Hepatocyte (in vitro differentiated cells): ENCODE results near the gene ASB4. TPM values are rescaled to one million over a fixed set of nuclear protein-coding genes. Genes with fewer than 3 reads are reported as not detected.
A peak's percentile ranks its signal among the peaks of the same experiment; 100 is the strongest.

Experiments
- DNase-seq: peaks from one replicate; pipeline ENCODE4 v3.0.0-alpha.2; 2016; ENCODE audit warnings: low spot score
- H2AFZ ChIP-seq: fragments of 200-600 bp; sonication (generic); 2 replicates; pipeline ENCODE4 v1.6.0; 2016; ENCODE audit warnings: antibody characterized with exemption, mild to moderate bottlenecking
- H3K27ac ChIP-seq: fragments of 200-600 bp; sonication (generic); 2 replicates; pipeline ENCODE4 v1.5.1; 2016; ENCODE audit warnings: mild to moderate bottlenecking
- H3K27me3 ChIP-seq: fragments of 200-600 bp; sonication (generic); 2 replicates; pipeline ENCODE4 v1.6.1; 2016
- H3K36me3 ChIP-seq: fragments of 200-600 bp; sonication (generic); replicated peaks from 2 replicates; pipeline ENCODE4 v1.5.1; 2016; ENCODE audit warnings: low read depth; ENCODE audit not compliant: insufficient read depth
- H3K4me1 ChIP-seq: fragments of 200-600 bp; sonication (generic); 2 replicates; pipeline ENCODE4 v1.5.1; 2016; ENCODE audit warnings: mild to moderate bottlenecking, moderate library complexity; ENCODE audit not compliant: insufficient read depth
- H3K4me2 ChIP-seq: fragments of 200-600 bp; sonication (generic); 2 replicates; pipeline ENCODE4 v1.6.0; 2016
- H3K4me3 ChIP-seq: fragments of 200-600 bp; sonication (generic); 2 replicates; pipeline ENCODE4 v1.5.1; 2016; ENCODE audit warnings: mild to moderate bottlenecking
- H3K79me2 ChIP-seq: fragments of 200-600 bp; sonication (generic); 2 replicates; pipeline ENCODE4 v1.6.0; 2017; ENCODE audit warnings: mild to moderate bottlenecking
- H3K9me2 ChIP-seq: fragments of 200-600 bp; sonication (generic); replicated peaks from 2 replicates; pipeline ENCODE4 v1.6.0; 2017; ENCODE audit warnings: mild to moderate bottlenecking; ENCODE audit not compliant: insufficient read depth
- H3K9me3 ChIP-seq: fragments of 200-600 bp; sonication (generic); 2 replicates; pipeline ENCODE4 v1.5.1; 2016; ENCODE audit warnings: low read depth, mild to moderate bottlenecking
- H4K20me1 ChIP-seq: fragments of 200-600 bp; sonication (generic); 2 replicates; pipeline ENCODE4 v1.6.0; 2016; ENCODE audit warnings: mild to moderate bottlenecking; ENCODE audit not compliant: insufficient read depth, poor library complexity, severe bottlenecking
- CTCF ChIP-seq: fragments of 200-600 bp; sonication (generic); IDR thresholded peaks from 2 replicates; pipeline ENCODE4 v1.5.1; 2016; ENCODE audit warnings: antibody characterized with exemption, mild to moderate bottlenecking; ENCODE audit not compliant: poor library complexity
- EZH2 ChIP-seq: fragments of 200-600 bp; sonication (generic); IDR thresholded peaks from 2 replicates; pipeline ENCODE4 v1.6.1; 2016; ENCODE audit warnings: antibody characterized with exemption, mild to moderate bottlenecking, borderline replicate concordance
- EZH2phosphoT487 ChIP-seq: fragments of 200-600 bp; sonication (generic); IDR thresholded peaks from one replicate; pipeline ENCODE4 v1.6.1; 2018; ENCODE audit warnings: antibody characterized with exemption, mild to moderate bottlenecking, low read depth, moderate library complexity; ENCODE audit not compliant: unreplicated experiment, severe bottlenecking
- WGBS: methylation state at CpG from one replicate; pipeline ENCODE4 v1.1.6; 2016; ENCODE audit warnings: low lambda C conversion rate; ENCODE audit errors: missing lambda C conversion rate; 5-methylcytosine and 5-hydroxymethylcytosine counted together
- polyA plus RNA-seq: library from polyadenylated mRNA; unstranded; fragments of >200 nt; fragmentation: Nextera tagmentation; extraction: Ambion mirVana; gene quantifications from 2 replicates; pipeline ENCODE4 v1.2.1, GENCODE V29; 2016
- total RNA-seq: library from RNA; depleted of rRNA; stranded (reverse); fragments of >200 nt; gene quantifications from 2 replicates; pipeline ENCODE4 v1.2.3, GENCODE V29; 2014

ASB4 gene
- total and polyA plus RNA-seq, 2 experiments from 2014 or later = 0.03 to 0.35 TPM

- DNase-seq = no peak
- Histone ChIP-seq H3K36me3 (no peaks in the 10 kb centered on the region), H3K4me2 (no peak overlapping the region), H3K27me3 (no peaks in the 10 kb centered on the region), H3K4me3 (no peak overlapping the region), H2AFZ (no peak overlapping the region), H3K79me2 (no peaks in the 10 kb centered on the region), H4K20me1 (no peaks in the 10 kb centered on the region), H3K9me3 (no peaks in the 10 kb centered on the region), H3K27ac (no peak overlapping the region), H3K4me1 (no peaks in the 10 kb centered on the region), H3K9me2 (no peaks in the 10 kb centered on the region)
- WGBS = 100% methylated on average over 1 of the region's 1 CpG
- TF ChIP-seq EZH2phosphoT487 (no peak), CTCF (no peak), EZH2 (no peak)
Measured at GRCh38 chr7:95517870-95518269, 32.1 kb downstream of the ASB4 start.

GRCh38 chr7:95520136-95520535 lies 34.4 kb downstream of the ASB4 start:
- Histone ChIP-seq H4K20me1 (no peaks in the 10 kb centered on the region), H3K4me2 (no peak overlapping the region), H3K36me3 (no peaks in the 10 kb centered on the region), H3K4me1 (no peaks in the 10 kb centered on the region), H3K27me3 (no peaks in the 10 kb centered on the region), H2AFZ (no peak overlapping the region), H3K27ac (no peak overlapping the region), H3K9me2 (no peaks in the 10 kb centered on the region), H3K9me3 (no peaks in the 10 kb centered on the region), H3K79me2 (no peaks in the 10 kb centered on the region), H3K4me3 (no peak overlapping the region)
- TF ChIP-seq EZH2phosphoT487 (no peak), CTCF (no peak), EZH2 (no peak)
- DNase-seq = no peak
- WGBS = 77% methylated on average over 2 of the region's 2 CpGs

DNA sequence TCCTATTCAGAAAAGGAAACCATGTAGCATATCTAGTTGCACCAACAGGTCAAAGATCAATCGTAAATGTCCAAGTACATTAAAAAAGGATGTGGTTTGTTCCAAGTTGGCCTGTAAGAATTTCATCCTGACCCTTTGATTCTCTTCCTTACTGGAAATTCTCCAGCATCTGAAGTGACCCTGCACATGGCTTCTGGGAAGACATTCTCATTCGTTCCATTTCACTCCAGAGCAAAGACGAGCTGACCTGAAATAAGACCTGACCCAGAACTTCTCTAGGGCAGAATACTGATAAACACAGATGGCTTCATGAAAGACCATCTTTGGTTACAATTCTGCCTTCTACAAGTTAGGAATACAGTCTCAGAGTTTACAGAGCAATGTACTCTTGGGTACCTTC lies 39.8 kb downstream of the ASB4 start:
- Histone ChIP-seq H3K36me3 (no peaks in the 10 kb centered on the region), H2AFZ (no peak overlapping the region), H3K9me2 (no peaks in the 10 kb centered on the region), H3K4me2 (no peak overlapping the region), H3K27me3 (no peaks in the 10 kb centered on the region), H3K4me3 (no peak overlapping the region), H3K79me2 (no peaks in the 10 kb centered on the region), H3K27ac (peak overlapping the region; percentile 6), H4K20me1 (no peaks in the 10 kb centered on the region), H3K9me3 (no peaks in the 10 kb centered on the region), H3K4me1 (peaks cover 7% of the 10 kb centered on the region)
- whole genome bisulfite sequencing = 60% methylated on average over 3 of the region's 3 CpGs
- TF ChIP-seq EZH2phosphoT487 = no peak
- TF ChIP-seq CTCF = no peak
- no peak for TF ChIP-seq EZH2
- no peak for DNase-seq

DNA sequence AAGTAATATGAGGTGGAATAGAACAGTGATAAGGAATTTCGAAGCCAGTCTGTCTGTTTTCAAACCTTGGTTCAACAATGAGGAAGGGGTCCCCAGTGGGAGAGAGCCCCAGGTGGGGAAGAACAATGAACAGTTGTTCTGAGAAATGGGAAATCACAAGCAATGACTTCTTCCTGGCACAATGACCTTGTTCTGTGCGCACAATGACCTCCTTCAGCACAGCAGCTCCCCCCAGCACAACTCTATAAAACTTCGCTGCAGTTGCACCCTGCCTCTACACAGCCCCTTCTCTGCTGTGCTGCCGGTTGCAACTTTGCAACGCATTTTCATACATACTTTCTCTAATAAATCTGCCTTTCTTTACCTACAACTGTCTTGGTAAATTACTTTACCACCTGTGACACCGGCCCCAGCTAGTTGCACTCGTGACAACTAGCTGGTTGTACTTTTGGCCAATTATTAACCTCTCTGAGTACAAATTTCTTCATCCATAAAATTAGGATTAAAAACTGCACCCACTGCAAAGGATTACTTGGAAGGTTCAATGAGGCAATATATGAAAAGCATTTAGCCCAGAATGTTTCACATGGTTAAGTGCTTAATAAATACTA lies 40.5 kb downstream of the ASB4 start:
- Histone ChIP-seq H3K4me3 (no peak overlapping the region), H3K9me2 (no peaks in the 10 kb centered on the region), H3K4me2 (no peak overlapping the region), H2AFZ (no peak overlapping the region), H3K4me1 (peaks cover 7% of the 10 kb centered on the region), H4K20me1 (no peaks in the 10 kb centered on the region), H3K27ac (peak overlapping the region; percentile 6), H3K36me3 (no peaks in the 10 kb centered on the region), H3K9me3 (no peaks in the 10 kb centered on the region), H3K27me3 (no peaks in the 10 kb centered on the region), H3K79me2 (no peaks in the 10 kb centered on the region)
- 66% methylated on average over 7 of the region's 7 CpGs for WGBS
- TF ChIP-seq EZH2phosphoT487 (no peak), CTCF (no peak), EZH2 (no peak)
- peak; percentile 14 for DNase-seq
